Endodermal cell (in vitro differentiated cells): ENCODE data around the gene EXOC3L4. TPM values are rescaled to one million over a fixed set of nuclear protein-coding genes. Genes with fewer than 3 reads are reported as not detected.
"Not testable (repeated sequence)": the region's sequence is repeated elsewhere in the genome, so short reads cannot be mapped to it uniquely, and the experiment has no call there.

Source experiments
- DNase-seq: peaks from one replicate; pipeline ENCODE4 v3.0.0-alpha.2; 2017
- H3K27ac ChIP-seq: 2 replicates; pipeline ENCODE4 v1.5.1; 2013; ENCODE audit warnings: mild to moderate bottlenecking, low read depth, low read length, moderate library complexity
- H3K27me3 ChIP-seq: 2 replicates; pipeline ENCODE4 v1.6.1; 2013; ENCODE audit warnings: mild to moderate bottlenecking, low read length, moderate library complexity; ENCODE audit not compliant: insufficient read depth, control insufficient read depth, poor library complexity, severe bottlenecking
- H3K36me3 ChIP-seq: 2 replicates; pipeline ENCODE4 v1.7.0; 2013; ENCODE audit warnings: mild to moderate bottlenecking, low read length, moderate library complexity; ENCODE audit not compliant: control insufficient read depth, insufficient read depth
- H3K4me1 ChIP-seq: one replicate; pipeline ENCODE4 v1.7.0; 2013; ENCODE audit warnings: low read length; ENCODE audit not compliant: control insufficient read depth, insufficient read depth
- H3K4me3 ChIP-seq: 2 replicates; pipeline ENCODE4 v1.5.1; 2013; ENCODE audit warnings: mild to moderate bottlenecking, low read length, moderate library complexity
- H3K9ac ChIP-seq: 2 replicates; pipeline ENCODE4 v1.6.1; 2013; ENCODE audit warnings: mild to moderate bottlenecking, low read length, moderate library complexity; ENCODE audit not compliant: poor library complexity, severe bottlenecking; ENCODE audit errors: extremely low read depth
- H3K9me3 ChIP-seq: 2 replicates; pipeline ENCODE4 v1.6.1; 2013; ENCODE audit warnings: mild to moderate bottlenecking, low read length, moderate library complexity; ENCODE audit not compliant: control insufficient read depth
- H3K27ac Mint-ChIP-seq: 2 replicates; pipeline ENCODE4 v1.8.0; 2020; ENCODE audit warnings: mixed read lengths
- H3K27me3 Mint-ChIP-seq: 2 replicates; pipeline ENCODE4 v1.8.0; 2021; ENCODE audit warnings: mild to moderate bottlenecking, mixed read lengths; ENCODE audit not compliant: insufficient read depth
- H3K36me3 Mint-ChIP-seq: 2 replicates; pipeline ENCODE4 v1.8.0; 2020; ENCODE audit warnings: low read depth, mixed read lengths
- H3K4me1 Mint-ChIP-seq: 2 replicates; pipeline ENCODE4 v1.8.0; 2020; ENCODE audit warnings: mixed read lengths
- H3K4me3 Mint-ChIP-seq: 2 replicates; pipeline ENCODE4 v1.8.0; 2020; ENCODE audit warnings: mild to moderate bottlenecking, moderate library complexity, mixed read lengths
- H3K9me3 Mint-ChIP-seq: 2 replicates; pipeline ENCODE4 v1.8.0; 2020; ENCODE audit warnings: mild to moderate bottlenecking, mixed read lengths
- WGBS, 2 experiments: methylation state at CpG; one replicate each; pipeline versions ENCODE4 v1.1.5 to v1.1.7; 2013; ENCODE audit warnings: missing lambda C conversion rate in 2 of 2, mixed read lengths in 1 of 2; ENCODE audit not compliant: insufficient coverage in 1 of 2, insufficient read length in 1 of 2; 5-methylcytosine and 5-hydroxymethylcytosine counted together
- total RNA-seq, 2 donors: library from RNA; stranded (reverse); fragmentation: NEBNext Ultra II Directional in 1 of 2; extraction: Animal tissue kit (Norgen Biotek cat#: 25700) in 1 of 2; gene quantifications; 2 replicates in 1 of 2; 3 replicates in 1 of 2; pipeline ENCODE4 v1.2.1, GENCODE V29; 2021
- TF ChIP-seq, protein P1 (sequence below): fragments of 200-600 bp; sonication (generic); conservative IDR thresholded peaks from 2 replicates; pipeline ENCODE4 v1.5.0; 2021; ENCODE audit warnings: antibody characterized with exemption, mild to moderate bottlenecking

EXOC3L4 gene
- total RNA-seq, 2 donors from 2014 or later = 2.5 to 3.6 TPM

DNA sequence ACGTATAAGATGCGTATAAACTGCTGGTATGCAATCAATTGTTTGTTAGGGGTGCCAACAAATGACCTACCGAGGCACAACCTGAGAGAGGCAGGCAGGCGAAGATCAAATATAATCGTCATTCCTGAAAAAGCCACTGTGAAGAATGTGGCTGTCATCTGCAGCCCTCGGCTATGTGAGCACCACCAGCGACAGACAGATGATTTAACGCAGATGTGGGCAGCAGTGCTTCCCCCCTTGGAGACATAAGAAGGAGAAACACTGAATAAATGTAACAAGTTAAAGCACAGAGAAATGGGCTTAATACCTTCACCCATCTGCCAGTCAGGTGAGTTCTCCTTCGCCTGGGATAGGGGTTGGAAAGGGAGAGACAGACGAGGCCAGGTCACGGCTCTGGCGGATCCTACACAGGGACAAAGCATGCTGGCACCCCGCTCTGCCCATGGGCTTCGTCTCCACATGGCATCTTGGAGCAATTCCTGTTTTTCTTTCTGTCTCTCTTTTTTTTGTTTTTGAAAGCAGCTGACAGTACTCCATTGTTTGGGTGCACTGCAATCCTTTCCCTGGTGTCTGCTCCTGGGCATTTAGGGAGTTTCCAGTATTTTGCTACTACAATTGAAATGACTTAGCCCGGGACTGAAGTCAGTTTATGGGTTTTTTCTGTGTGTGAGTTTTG, 56.9 kb downstream of the EXOC3L4 start:
- Histone ChIP-seq H3K4me1 (no peaks in the 10 kb centered on the region), H3K4me3 (no peak overlapping the region), H3K9me3 (no peaks in the 10 kb centered on the region), H3K36me3 (no peaks in the 10 kb centered on the region), H3K27ac (no peak overlapping the region), H3K9ac (no peak overlapping the region), H3K27me3 (no peaks in the 10 kb centered on the region)
- Mint-ChIP-seq H3K27me3 (no peaks in the 10 kb centered on the region), H3K36me3 (no peaks in the 10 kb centered on the region), H3K4me3 (no peak overlapping the region), H3K4me1 (no peaks in the 10 kb centered on the region), H3K9me3 (no peaks in the 10 kb centered on the region), H3K27ac (no peak overlapping the region)
- TF ChIP-seq, protein P1, sequence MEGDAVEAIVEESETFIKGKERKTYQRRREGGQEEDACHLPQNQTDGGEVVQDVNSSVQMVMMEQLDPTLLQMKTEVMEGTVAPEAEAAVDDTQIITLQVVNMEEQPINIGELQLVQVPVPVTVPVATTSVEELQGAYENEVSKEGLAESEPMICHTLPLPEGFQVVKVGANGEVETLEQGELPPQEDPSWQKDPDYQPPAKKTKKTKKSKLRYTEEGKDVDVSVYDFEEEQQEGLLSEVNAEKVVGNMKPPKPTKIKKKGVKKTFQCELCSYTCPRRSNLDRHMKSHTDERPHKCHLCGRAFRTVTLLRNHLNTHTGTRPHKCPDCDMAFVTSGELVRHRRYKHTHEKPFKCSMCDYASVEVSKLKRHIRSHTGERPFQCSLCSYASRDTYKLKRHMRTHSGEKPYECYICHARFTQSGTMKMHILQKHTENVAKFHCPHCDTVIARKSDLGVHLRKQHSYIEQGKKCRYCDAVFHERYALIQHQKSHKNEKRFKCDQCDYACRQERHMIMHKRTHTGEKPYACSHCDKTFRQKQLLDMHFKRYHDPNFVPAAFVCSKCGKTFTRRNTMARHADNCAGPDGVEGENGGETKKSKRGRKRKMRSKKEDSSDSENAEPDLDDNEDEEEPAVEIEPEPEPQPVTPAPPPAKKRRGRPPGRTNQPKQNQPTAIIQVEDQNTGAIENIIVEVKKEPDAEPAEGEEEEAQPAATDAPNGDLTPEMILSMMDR = no peak
- WGBS, 2 experiments = 91% methylated on average over 13 to 15 of the region's 15 CpGs
- peak; percentile 24 for DNase-seq

DNA sequence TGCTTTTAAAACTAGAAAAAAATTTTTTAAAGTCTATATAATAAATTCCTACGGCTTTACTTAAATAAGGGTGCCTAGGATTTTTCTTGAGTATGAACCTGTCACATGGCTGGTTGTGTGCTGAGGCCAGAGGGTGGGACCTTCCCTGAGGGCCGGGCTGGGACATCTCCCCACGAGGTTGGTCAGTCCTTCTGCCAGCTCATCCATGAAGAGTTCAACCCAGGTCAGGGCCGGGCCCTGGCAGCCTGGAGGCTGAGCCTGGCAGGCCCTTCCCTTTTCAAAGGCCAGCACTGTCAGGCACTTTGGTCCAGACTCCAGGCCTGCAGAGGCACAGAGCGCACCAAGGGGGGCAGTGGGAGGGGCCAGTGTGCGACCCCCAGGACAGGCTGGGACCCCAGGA, 60.5 kb downstream of the EXOC3L4 start:
- no peak overlapping the region for H3K4me3 ChIP-seq
- H3K4me1 ChIP-seq = no peaks in the 10 kb centered on the region
- H3K27me3 Mint-ChIP-seq = peaks cover 5% of the 10 kb centered on the region
- no peak overlapping the region for H3K4me3 Mint-ChIP-seq
- H3K27me3 ChIP-seq = no peaks in the 10 kb centered on the region
- no peak overlapping the region for H3K9ac ChIP-seq
- 51 to 86% methylated on average over 3 to 5 of the region's 6 CpGs for WGBS, 2 experiments
- peak; percentile 39 for DNase-seq
- H3K9me3 ChIP-seq = peaks cover 18% of the 10 kb centered on the region
- peaks cover 15% of the 10 kb centered on the region for H3K9me3 Mint-ChIP-seq
- TF ChIP-seq, protein P1 = no peak
- H3K4me1 Mint-ChIP-seq = peaks cover 3% of the 10 kb centered on the region
- no peak overlapping the region for H3K27ac Mint-ChIP-seq
- no peak overlapping the region for H3K27ac ChIP-seq
- H3K36me3 ChIP-seq = no peaks in the 10 kb centered on the region
- H3K36me3 Mint-ChIP-seq = peaks cover 2% of the 10 kb centered on the region

DNA sequence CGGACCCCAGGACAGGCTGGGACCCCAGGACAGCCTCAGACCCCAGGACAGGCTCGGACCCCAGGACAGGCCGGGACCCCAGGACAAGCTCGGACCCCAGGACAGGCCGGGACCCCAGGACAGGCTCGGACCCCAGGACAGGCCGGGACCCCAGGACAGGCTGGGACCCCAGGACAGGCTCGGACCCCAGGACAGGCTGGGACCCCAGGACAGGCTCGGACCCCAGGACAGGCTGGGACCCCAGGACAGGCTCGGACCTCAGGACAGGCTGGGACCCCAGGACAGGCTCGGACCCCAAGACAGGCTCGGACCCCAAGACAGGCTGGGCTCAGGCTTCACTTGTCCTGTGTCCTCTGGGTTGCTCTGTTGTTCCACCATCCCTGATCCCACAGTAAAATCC, 60.9 kb downstream of the EXOC3L4 start:
- peaks cover 22% of the 10 kb centered on the region for H3K9me3 ChIP-seq
- not testable (repeated sequence) for H3K27me3 ChIP-seq, H3K4me1 Mint-ChIP-seq, DNase-seq, H3K27ac ChIP-seq, H3K27ac Mint-ChIP-seq, H3K4me1 ChIP-seq, H3K36me3 Mint-ChIP-seq, H3K27me3 Mint-ChIP-seq, H3K4me3 Mint-ChIP-seq, H3K4me3 ChIP-seq, H3K36me3 ChIP-seq, H3K9ac ChIP-seq
- peaks cover 17% of the 10 kb centered on the region for H3K9me3 Mint-ChIP-seq
- 94% methylated on average over 3 to 12 of the region's 12 CpGs for WGBS, 2 experiments
